Measurements from ENCODE around the gene FAIM. TPM values are rescaled to one million over a fixed set of nuclear protein-coding genes. Genes with fewer than 3 reads are reported as not detected.
"Not testable (repeated sequence)": the region's sequence is repeated elsewhere in the genome, so short reads cannot be mapped to it uniquely, and the experiment has no call there.

The FAIM gene
- total and polyA plus RNA-seq, 2 experiments from 2014 or later = 12.0 to 29.7 TPM

DNA sequence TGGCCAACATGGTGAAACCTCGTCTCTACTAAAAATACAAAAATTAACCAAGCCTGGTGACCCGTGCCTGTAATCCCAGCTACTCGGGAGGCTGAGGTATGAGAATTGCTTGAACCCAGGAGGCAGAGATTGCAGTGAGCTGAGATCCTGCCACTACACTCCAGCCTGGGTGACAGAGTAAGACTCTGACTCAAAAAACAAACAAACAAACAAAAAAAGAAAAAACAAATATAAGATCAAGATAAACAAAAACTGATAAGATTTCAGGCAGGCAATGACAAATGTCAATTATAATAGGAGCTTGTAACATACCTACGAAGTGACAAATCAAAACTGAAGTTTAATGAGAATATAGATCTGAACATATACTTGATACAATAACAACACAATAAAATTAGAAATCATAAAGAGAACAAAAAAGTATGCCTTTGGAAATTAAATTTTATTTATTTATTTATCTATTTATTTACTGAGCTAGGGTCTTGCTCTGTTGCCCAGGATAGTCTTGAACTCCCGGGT is 70.4 kb downstream of the FAIM start:
- H3K36me3 ChIP-seq (ENCODE audit: insufficient read depth) = no peaks in the 10 kb centered on the region
- H3K4me3 ChIP-seq = no peak overlapping the region
- H3K27me3 Mint-ChIP-seq (ENCODE audit: insufficient read depth, low read depth, poor library complexity) = no peaks in the 10 kb centered on the region
- H3K9me3 Mint-ChIP-seq = peaks cover 6% of the 10 kb centered on the region; the same call in 2 of the 3 replicates
- H3F3A ChIP-seq (replicated peaks; ENCODE audit: low read depth) = no peaks in the 10 kb centered on the region
- no peaks in the 10 kb centered on the region for H3K27me3 ChIP-seq (ENCODE audit: insufficient read depth)
- no peaks in the 10 kb centered on the region for H3K9me2 ChIP-seq (ENCODE audit: insufficient read depth)
- peaks cover 4% of the 10 kb centered on the region; the same call in 2 of the 3 replicates for H3K4me1 Mint-ChIP-seq
- DNase-seq (ENCODE audit: low spot score) (no peak), ATAC-seq (no peak)
- TF ChIP-seq JUNB (IDR thresholded peaks at IDR 0.05; ENCODE audit: unreplicated experiment) (no peak), CREB1 (CRISPR knock-in tag; IDR thresholded peaks at IDR 0.05; ENCODE audit: low read depth) (no peak), STAT1 (IDR thresholded peaks at IDR 0.05; ENCODE audit: unreplicated experiment) (no peak), ZNF331 (CRISPR knock-in tag; IDR thresholded peaks at IDR 0.05; ENCODE audit: low read depth) (no peak), NANOG (IDR thresholded peaks at IDR 0.05; ENCODE audit: borderline replicate concordance) (no peak), POLR2AphosphoS5 (IDR thresholded peaks at IDR 0.05; ENCODE audit: low read depth) (no peak), EZH2phosphoT487 (IDR thresholded peaks at IDR 0.05; ENCODE audit: unreplicated experiment) (no peak), ZNF114 (CRISPR knock-in tag; IDR thresholded peaks at IDR 0.05) (no peak)
- TF ChIP-seq, protein P1, sequence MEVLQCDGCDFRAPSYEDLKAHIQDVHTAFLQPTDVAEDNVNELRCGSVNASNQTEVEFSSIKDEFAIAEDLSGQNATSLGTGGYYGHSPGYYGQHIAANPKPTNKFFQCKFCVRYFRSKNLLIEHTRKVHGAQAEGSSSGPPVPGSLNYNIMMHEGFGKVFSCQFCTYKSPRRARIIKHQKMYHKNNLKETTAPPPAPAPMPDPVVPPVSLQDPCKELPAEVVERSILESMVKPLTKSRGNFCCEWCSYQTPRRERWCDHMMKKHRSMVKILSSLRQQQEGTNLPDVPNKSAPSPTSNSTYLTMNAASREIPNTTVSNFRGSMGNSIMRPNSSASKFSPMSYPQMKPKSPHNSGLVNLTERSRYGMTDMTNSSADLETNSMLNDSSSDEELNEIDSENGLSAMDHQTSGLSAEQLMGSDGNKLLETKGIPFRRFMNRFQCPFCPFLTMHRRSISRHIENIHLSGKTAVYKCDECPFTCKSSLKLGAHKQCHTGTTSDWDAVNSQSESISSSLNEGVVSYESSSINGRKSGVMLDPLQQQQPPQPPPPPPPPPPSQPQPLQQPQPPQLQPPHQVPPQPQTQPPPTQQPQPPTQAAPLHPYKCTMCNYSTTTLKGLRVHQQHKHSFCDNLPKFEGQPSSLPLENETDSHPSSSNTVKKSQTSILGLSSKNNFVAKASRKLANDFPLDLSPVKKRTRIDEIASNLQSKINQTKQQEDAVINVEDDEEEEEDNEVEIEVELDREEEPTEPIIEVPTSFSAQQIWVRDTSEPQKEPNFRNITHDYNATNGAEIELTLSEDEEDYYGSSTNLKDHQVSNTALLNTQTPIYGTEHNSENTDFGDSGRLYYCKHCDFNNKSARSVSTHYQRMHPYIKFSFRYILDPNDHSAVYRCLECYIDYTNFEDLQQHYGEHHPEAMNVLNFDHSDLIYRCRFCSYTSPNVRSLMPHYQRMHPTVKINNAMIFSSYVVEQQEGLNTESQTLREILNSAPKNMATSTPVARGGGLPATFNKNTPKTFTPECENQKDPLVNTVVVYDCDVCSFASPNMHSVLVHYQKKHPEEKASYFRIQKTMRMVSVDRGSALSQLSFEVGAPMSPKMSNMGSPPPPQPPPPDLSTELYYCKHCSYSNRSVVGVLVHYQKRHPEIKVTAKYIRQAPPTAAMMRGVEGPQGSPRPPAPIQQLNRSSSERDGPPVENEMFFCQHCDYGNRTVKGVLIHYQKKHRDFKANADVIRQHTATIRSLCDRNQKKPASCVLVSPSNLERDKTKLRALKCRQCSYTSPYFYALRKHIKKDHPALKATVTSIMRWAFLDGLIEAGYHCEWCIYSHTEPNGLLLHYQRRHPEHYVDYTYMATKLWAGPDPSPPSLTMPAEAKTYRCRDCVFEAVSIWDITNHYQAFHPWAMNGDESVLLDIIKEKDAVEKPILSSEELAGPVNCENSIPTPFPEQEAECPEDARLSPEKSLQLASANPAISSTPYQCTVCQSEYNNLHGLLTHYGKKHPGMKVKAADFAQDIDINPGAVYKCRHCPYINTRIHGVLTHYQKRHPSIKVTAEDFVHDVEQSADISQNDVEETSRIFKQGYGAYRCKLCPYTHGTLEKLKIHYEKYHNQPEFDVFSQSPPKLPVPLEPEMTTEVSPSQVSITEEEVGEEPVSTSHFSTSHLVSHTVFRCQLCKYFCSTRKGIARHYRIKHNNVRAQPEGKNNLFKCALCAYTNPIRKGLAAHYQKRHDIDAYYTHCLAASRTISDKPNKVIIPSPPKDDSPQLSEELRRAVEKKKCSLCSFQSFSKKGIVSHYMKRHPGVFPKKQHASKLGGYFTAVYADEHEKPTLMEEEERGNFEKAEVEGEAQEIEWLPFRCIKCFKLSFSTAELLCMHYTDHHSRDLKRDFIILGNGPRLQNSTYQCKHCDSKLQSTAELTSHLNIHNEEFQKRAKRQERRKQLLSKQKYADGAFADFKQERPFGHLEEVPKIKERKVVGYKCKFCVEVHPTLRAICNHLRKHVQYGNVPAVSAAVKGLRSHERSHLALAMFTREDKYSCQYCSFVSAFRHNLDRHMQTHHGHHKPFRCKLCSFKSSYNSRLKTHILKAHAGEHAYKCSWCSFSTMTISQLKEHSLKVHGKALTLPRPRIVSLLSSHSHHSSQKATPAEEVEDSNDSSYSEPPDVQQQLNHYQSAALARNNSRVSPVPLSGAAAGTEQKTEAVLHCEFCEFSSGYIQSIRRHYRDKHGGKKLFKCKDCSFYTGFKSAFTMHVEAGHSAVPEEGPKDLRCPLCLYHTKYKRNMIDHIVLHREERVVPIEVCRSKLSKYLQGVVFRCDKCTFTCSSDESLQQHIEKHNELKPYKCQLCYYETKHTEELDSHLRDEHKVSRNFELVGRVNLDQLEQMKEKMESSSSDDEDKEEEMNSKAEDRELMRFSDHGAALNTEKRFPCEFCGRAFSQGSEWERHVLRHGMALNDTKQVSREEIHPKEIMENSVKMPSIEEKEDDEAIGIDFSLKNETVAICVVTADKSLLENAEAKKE (CRISPR knock-in tag; IDR thresholded peaks at IDR 0.05) = no peak
- TF ChIP-seq, protein P2, sequence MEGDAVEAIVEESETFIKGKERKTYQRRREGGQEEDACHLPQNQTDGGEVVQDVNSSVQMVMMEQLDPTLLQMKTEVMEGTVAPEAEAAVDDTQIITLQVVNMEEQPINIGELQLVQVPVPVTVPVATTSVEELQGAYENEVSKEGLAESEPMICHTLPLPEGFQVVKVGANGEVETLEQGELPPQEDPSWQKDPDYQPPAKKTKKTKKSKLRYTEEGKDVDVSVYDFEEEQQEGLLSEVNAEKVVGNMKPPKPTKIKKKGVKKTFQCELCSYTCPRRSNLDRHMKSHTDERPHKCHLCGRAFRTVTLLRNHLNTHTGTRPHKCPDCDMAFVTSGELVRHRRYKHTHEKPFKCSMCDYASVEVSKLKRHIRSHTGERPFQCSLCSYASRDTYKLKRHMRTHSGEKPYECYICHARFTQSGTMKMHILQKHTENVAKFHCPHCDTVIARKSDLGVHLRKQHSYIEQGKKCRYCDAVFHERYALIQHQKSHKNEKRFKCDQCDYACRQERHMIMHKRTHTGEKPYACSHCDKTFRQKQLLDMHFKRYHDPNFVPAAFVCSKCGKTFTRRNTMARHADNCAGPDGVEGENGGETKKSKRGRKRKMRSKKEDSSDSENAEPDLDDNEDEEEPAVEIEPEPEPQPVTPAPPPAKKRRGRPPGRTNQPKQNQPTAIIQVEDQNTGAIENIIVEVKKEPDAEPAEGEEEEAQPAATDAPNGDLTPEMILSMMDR (conservative IDR thresholded peaks at IDR 0.05; ENCODE audit: low read depth in 2 of 2) = no peak
- no peak overlapping the region for H3K4me3 Mint-ChIP-seq
- H3K27ac Mint-ChIP-seq = no peak overlapping the region
- no peaks in the 10 kb centered on the region for H3K79me2 ChIP-seq (replicated peaks; ENCODE audit: insufficient read depth)
- peaks cover under 1% of the 10 kb centered on the region; the same call in 1 of the 2 replicates for H4K20me1 ChIP-seq (replicated peaks; ENCODE audit: insufficient read depth)
- H3K36me3 Mint-ChIP-seq (ENCODE audit: low read depth) = peaks cover 42% of the 10 kb centered on the region; the same call in 2 of the 3 replicates
- H2AFZ ChIP-seq = no peak overlapping the region
- H3K27ac ChIP-seq (ENCODE audit: low read depth) = no peak overlapping the region
- H3K4me1 ChIP-seq (ENCODE audit: insufficient read depth) = no peaks in the 10 kb centered on the region; the same call in none of the 2 replicates
- no peak overlapping the region for H3K4me2 ChIP-seq

DNA sequence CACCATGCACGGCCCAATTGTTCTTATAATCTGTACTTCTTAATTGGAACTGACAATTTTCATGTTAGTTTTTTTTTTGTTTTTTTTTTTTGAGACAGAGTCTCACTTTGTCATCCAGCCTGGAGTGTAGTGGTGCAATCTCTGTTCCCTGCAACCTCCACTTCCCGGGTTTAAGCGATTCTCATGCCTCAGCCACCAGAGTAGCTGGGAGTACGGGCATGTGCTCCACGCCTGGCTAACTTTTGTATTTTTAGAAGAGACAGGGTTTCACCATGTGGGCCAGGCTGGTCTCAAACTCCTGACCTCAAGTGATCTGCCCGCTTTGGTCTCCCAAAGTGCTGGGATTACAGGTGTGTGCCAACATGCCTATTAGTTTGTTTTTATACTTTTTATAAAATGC is 72.4 kb downstream of the FAIM start:
- H3K4me1 ChIP-seq (ENCODE audit: insufficient read depth); H3K9me3 Mint-ChIP-seq; H4K20me1 ChIP-seq (replicated peaks; ENCODE audit: insufficient read depth); H3K36me3 ChIP-seq (ENCODE audit: insufficient read depth); H3K4me3 ChIP-seq; H3K79me2 ChIP-seq (replicated peaks; ENCODE audit: insufficient read depth); H3K4me2 ChIP-seq; H3K27ac ChIP-seq (ENCODE audit: low read depth); H3K27ac Mint-ChIP-seq; ATAC-seq; H3K27me3 Mint-ChIP-seq (ENCODE audit: insufficient read depth, low read depth, poor library complexity); H3K27me3 ChIP-seq (ENCODE audit: insufficient read depth); H3K9me2 ChIP-seq (ENCODE audit: insufficient read depth); H3K4me1 Mint-ChIP-seq; H3K4me3 Mint-ChIP-seq; H3F3A ChIP-seq (replicated peaks; ENCODE audit: low read depth); H2AFZ ChIP-seq; DNase-seq (ENCODE audit: low spot score): not testable (repeated sequence)
- peaks cover 22% of the 10 kb centered on the region; the same call in 2 of the 3 replicates for H3K36me3 Mint-ChIP-seq (ENCODE audit: low read depth)

Data from GM23338 (cell line).